ENCODE data around the gene C10orf120. TPM values are rescaled to one million over a fixed set of nuclear protein-coding genes. Genes with fewer than 3 reads are reported as not detected.

C10orf120 gene
- total and polyA plus RNA-seq, 9 of the 15 experiments (the other 6 are each of a cell fraction or from before 2014, with no cell fraction given): not detected

GRCh38 chr10:122671355-122671754 is 28.3 kb downstream of the C10orf120 start:
- ChIA-PET POLR2A (no interaction called here), CTCF (ENCODE audit: low intra/inter-chr PET ratio) (no interaction called here)
- no peak for TF ChIP-seq CEBPG (CRISPR knock-in tag; IDR thresholded peaks at IDR 0.05)
- peak in 1 of 2 experiments; percentile 23; a peak in 1 of 4 replicates for TF ChIP-seq CEBPG (tag; conservative IDR thresholded peaks at IDR 0.05 in 1 of 2, IDR thresholded peaks at IDR 0.05 in 1 of 2)
- TF ChIP-seq SMARCE1 (IDR thresholded peaks at IDR 0.05): no peak
- no peak for TF ChIP-seq SNRNP70 (optimal IDR thresholded peaks at IDR 0.05; ENCODE audit: low read depth, low read length)
- no peak for TF ChIP-seq THRAP3 (IDR thresholded peaks at IDR 0.05; ENCODE audit: borderline replicate concordance)
- TF ChIP-seq CBFA2T2 (conservative IDR thresholded peaks at IDR 0.05): no peak
- TF ChIP-seq, protein P1, sequence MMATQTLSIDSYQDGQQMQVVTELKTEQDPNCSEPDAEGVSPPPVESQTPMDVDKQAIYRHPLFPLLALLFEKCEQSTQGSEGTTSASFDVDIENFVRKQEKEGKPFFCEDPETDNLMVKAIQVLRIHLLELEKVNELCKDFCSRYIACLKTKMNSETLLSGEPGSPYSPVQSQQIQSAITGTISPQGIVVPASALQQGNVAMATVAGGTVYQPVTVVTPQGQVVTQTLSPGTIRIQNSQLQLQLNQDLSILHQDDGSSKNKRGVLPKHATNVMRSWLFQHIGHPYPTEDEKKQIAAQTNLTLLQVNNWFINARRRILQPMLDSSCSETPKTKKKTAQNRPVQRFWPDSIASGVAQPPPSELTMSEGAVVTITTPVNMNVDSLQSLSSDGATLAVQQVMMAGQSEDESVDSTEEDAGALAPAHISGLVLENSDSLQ (IDR thresholded peaks at IDR 0.05): no peak
- peak; percentile 54 for TF ChIP-seq CEBPB (tag; IDR thresholded peaks at IDR 0.05)
- no peaks in the 10 kb centered on the region for H3K9me3 ChIP-seq (replicated peaks; ENCODE audit: control insufficient read depth, insufficient read depth, low read depth, low read length)
- FAIRE-seq: no peak
- in situ Hi-C loops (cut with MboI): no loop called here
- H3K9me1 ChIP-seq (ENCODE audit: control insufficient read depth, insufficient read depth, low read length): no peaks in the 10 kb centered on the region
- H3K9ac ChIP-seq (ENCODE audit: insufficient read depth in 1 of 2, low read depth in 2 of 2, low read length in 2 of 2): no peak overlapping the region
- no peaks in the 10 kb centered on the region for H3K4me1 ChIP-seq (replicated peaks in 1 of 2; ENCODE audit: control insufficient read depth in 2 of 2, insufficient read depth in 2 of 2, low read length in 2 of 2)
- 0% methylated on average over 2 of the region's 3 CpGs for WGBS (ENCODE audit: insufficient coverage, low coverage, missing lambda C conversion rate)
- no peaks in the 10 kb centered on the region for H3K79me2 ChIP-seq (ENCODE audit: control insufficient read depth, insufficient read depth, low read length)
- no peak overlapping the region for H3K4me2 ChIP-seq (ENCODE audit: insufficient read depth, low read length)
- no peaks in the 10 kb centered on the region for H3K36me3 ChIP-seq (ENCODE audit: control insufficient read depth, insufficient read depth, low read length)
- no peaks in the 10 kb centered on the region for H4K20me1 ChIP-seq (replicated peaks; ENCODE audit: control insufficient read depth, insufficient read depth, low read length)
- ATAC-seq: no peak
- no TSS peak for BruUV-seq (replicated peaks)
- H2AFZ ChIP-seq (ENCODE audit: low read depth, low read length): no peak overlapping the region
- intact Hi-C loops (cut with micrococcal nuclease): no loop called here
- H3K27me3 ChIP-seq (ENCODE audit: control insufficient read depth in 2 of 2, insufficient read depth in 2 of 2, low read length in 2 of 2): peaks cover 0 to 4% of the 10 kb centered on the region in 2 experiments; a peak in 1 of 5 replicates
- H3K4me3 ChIP-seq: no peak overlapping the region
- no peak overlapping the region for H3K27ac ChIP-seq (ENCODE audit: extremely low read depth, low read depth, low read length)
- DNase-seq (ENCODE audit: extremely low read depth in 1 of 4, low spot score in 3 of 4): no peak
